HG03565 (cell line): ENCODE data around the gene CRBN.
A peak's percentile ranks its signal among the peaks of the same experiment; 100 is the strongest.

ENCODE experiments used
- ATAC-seq: cut with Tn5 transposase; IDR thresholded peaks from one replicate; pipeline ENCODE4 v1.9.1; 2021; ENCODE audit warnings: mild to moderate bottlenecking, moderate library complexity; ENCODE audit not compliant: unreplicated experiment

CRBN gene

DNA sequence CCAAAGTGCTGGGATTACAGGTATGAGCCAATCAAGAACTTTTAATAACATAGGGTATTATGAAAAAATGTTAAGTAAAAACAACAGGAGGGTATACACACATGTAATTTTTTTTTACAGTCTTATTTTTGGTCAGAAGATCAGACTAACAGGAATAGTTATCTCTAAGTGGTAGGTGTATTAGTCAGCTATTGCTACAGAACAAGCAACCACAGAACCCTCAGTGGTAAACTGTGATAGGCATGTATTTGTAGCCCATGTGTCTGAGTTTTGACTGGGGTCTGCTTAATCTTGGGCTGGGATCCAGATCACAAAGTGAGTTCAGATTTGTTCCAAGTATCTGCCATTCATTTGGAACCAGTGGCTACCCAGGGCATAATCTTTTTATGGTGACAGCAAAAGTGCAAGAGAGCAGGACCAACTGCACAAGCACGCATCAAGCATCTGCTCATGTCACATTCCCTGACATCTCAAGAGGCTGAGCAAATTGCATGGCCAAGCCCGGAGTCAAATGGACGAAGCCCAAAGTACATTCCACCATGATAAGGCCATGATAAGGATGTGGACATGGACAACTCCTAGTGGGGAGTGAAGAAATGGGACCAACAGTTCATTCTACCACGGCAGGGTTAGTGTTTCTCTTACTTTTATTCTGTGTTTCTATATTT, 66.3 kb downstream of the CRBN start:
- ATAC-seq = no peak

- no peak for ATAC-seq
These were observed 68.6 kb downstream of the CRBN start for GRCh38 chr3:3110749-3111361.

- ATAC-seq = peak; percentile 59
These were observed 69.2 kb downstream of the CRBN start, which contains the start of gene IL5RA for GRCh38 chr3:3110299-3110630. TSS of gene IL5RA (minus strand) at chr3:3110374. CDS start at chr3:3104984, 5,390 bp downstream.

DNA sequence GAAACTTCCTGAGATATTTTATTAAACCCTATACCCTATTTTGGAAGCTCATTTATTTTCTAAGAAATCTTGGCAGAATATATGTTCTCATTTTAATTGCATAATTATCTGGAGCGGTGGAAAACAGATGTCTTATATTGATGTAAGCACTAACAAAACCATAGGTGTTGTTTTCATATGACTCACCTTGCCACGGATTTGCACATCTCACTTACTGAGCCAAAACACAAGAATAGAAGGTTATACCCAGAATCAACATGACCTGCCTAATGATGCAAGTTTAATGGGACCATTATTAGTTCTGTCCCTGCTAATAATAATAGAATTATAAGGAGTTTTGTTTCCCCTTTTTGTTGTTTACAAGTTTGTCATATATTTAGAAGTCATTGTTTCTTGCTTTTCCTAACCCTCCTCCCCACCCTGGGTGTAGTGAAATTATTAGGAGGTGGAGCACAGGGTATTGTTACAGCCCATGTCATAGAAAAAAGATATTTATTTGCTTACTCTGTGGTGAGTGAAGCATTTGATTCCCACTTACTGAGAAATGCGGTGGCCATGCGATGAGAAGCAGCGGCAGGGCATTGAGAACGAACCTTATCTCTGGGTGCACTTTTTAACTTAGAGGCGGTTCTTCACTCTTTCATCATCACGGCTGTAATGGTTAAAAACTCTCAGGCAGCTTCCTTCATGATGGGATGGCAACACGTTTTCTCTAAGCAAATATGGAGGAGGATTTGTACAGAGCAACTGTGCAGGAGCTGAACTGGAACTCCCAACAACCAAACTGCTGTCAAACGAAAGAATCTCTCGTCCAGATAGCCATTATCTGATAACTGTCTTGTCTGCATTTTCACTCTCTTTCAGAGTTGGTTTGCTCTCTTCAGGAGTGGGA, 69.8 kb downstream of the CRBN start:
- ATAC-seq = peak; percentile 77

GRCh38 chr3:3107858-3108257, 71.6 kb downstream of the CRBN start:
- no peak for ATAC-seq

DNA sequence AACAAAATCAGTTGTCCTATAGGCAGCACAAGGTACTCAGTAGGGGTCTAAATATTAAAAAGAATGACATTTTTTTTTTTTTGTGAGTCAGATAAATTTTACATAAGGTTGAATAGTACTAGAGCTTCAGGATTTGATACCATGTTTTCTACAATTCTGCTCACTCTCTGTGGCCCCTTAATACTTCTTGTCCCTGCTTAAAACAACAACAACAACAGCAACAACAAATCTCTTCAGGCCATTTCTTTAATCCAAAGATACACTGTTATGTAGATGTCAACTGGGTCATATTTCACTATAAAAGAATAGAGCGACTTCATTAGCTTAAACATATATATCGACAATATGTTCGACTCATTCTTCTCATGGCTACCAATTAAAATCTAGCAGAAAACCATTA, 72.3 kb downstream of the CRBN start:
- no peak for ATAC-seq

GRCh38 chr3:3105815-3106214, 73.7 kb downstream of the CRBN start:
- ATAC-seq = no peak

- ATAC-seq = no peak
These were observed 74.2 kb downstream of the CRBN start for GRCh38 chr3:3105246-3105645.

GRCh38 chr3:3102751-3103150, 76.7 kb downstream of the CRBN start:
- ATAC-seq = no peak

DNA sequence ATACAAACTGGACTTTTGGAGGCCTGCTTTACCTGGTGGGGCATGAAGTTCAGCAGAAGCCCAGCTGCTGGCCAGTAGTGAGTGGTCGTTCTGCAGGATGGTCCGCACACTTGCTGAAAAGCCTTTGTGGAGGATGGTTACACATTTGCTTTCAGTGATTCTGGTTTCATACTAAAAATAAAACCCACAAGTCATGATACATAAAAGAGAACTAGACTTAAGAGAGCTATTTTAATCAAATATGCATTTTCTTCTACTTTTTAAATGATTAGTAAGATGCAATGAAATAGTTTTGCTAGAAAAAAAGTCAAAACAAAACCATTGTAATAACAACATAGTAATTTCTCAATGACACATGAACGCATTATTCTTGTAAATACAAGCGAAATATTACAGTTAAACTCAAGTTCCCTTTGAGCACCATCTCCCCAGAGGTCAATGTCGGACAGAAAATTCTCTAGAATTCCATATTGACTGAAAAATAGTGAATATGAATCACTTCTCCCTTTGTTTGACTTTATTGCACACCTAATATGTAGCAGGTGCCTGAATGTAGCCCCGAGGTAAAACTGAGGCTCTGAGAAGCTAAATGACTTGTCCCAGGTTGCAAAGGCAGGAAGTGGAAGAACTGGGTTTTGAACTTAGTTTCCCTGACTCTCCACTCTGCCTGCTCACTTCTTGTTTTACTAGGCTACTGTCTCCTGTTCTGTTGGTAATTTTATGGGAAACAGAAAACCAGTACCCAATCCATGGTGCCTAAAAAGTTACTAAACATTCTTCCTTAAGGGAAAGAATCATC, 77.6 kb downstream of the CRBN start:
- peak; percentile 80 for ATAC-seq
